H9 (cell line): Measurements from ENCODE around the gene KCNH1. TPM values are rescaled to one million over a fixed set of nuclear protein-coding genes. Genes with fewer than 3 reads are reported as not detected.

Source experiments
- DNase-seq: peaks from one replicate; pipeline ENCODE4 v3.0.0-alpha.2; 2017
- H2AFZ ChIP-seq: one replicate; pipeline ENCODE4 v1.6.1; 2013; ENCODE audit warnings: mild to moderate bottlenecking, low read length, control low read depth, moderate library complexity
- H2AK5ac ChIP-seq: 2 replicates; pipeline ENCODE4 v1.6.1; 2013; ENCODE audit warnings: low read length, control low read depth, mixed read lengths; ENCODE audit not compliant: insufficient read length
- H2BK120ac ChIP-seq: one replicate; pipeline ENCODE4 v1.6.1; 2013; ENCODE audit warnings: low read depth, mild to moderate bottlenecking, low read length, control low read depth, inconsistent platforms; ENCODE audit not compliant: poor library complexity, severe bottlenecking
- H2BK12ac ChIP-seq: 2 replicates; pipeline ENCODE4 v1.6.1; 2013; ENCODE audit warnings: low read length, control low read depth, mixed read lengths, low read depth; ENCODE audit not compliant: insufficient read length
- H2BK15ac ChIP-seq: 2 replicates; pipeline ENCODE4 v1.6.1; 2013; ENCODE audit warnings: low read depth, low read length, control low read depth
- H2BK20ac ChIP-seq: one replicate; pipeline ENCODE4 v1.6.1; 2013; ENCODE audit warnings: low read depth, mild to moderate bottlenecking, low read length, control low read depth, inconsistent platforms; ENCODE audit not compliant: poor library complexity, severe bottlenecking
- H2BK5ac ChIP-seq: 2 replicates; pipeline ENCODE4 v1.6.1; 2013; ENCODE audit warnings: low read length, control low read depth, mixed read lengths; ENCODE audit not compliant: insufficient read length
- H3K14ac ChIP-seq: 2 replicates; pipeline ENCODE4 v1.6.1; 2013; ENCODE audit warnings: low read length, control low read depth; ENCODE audit not compliant: insufficient read depth
- H3K18ac ChIP-seq: 2 replicates; pipeline ENCODE4 v1.6.1; 2013; ENCODE audit warnings: low read depth, mild to moderate bottlenecking, mixed read lengths, low read length, control low read depth; ENCODE audit not compliant: insufficient read length
- H3K23ac ChIP-seq: 2 replicates; pipeline ENCODE4 v1.6.1; 2013; ENCODE audit warnings: low read length, control low read depth, mixed read lengths, low read depth; ENCODE audit not compliant: insufficient read length
- H3K23me2 ChIP-seq: 2 replicates; pipeline ENCODE4 v1.6.1; 2013; ENCODE audit warnings: low read depth, mild to moderate bottlenecking, mixed read lengths, low read length, control low read depth; ENCODE audit not compliant: insufficient read length, poor library complexity, severe bottlenecking
- H3K27ac ChIP-seq: 2 replicates; pipeline ENCODE4 v1.5.1; 2013; ENCODE audit warnings: low read length, control low read depth, mixed read lengths, low read depth; ENCODE audit not compliant: insufficient read length
- H3K27me3 ChIP-seq: 2 replicates; pipeline ENCODE4 v1.6.1; 2013; ENCODE audit warnings: low read length, control low read depth, inconsistent platforms; ENCODE audit not compliant: insufficient read depth
- H3K4ac ChIP-seq: 2 replicates; pipeline ENCODE4 v1.6.1; 2013; ENCODE audit warnings: low read depth, mild to moderate bottlenecking, control low read depth, inconsistent platforms, low read length, moderate library complexity
- H3K4me1 ChIP-seq: 2 replicates; pipeline ENCODE4 v1.6.1; 2013; ENCODE audit warnings: low read length, control low read depth, inconsistent platforms; ENCODE audit not compliant: insufficient read depth
- H3K4me2 ChIP-seq: 2 replicates; pipeline ENCODE4 v1.6.1; 2013; ENCODE audit warnings: low read length, control low read depth, mixed read lengths; ENCODE audit not compliant: insufficient read length, insufficient read depth
- H3K56ac ChIP-seq: 2 replicates; pipeline ENCODE4 v1.6.1; 2013; ENCODE audit warnings: low read depth, mild to moderate bottlenecking, mixed read lengths, low read length, control low read depth; ENCODE audit not compliant: insufficient read length
- H3K79me1 ChIP-seq: 2 replicates; pipeline ENCODE4 v1.6.1; 2013; ENCODE audit warnings: low read depth, mild to moderate bottlenecking, moderate library complexity, low read length, control low read depth, inconsistent platforms; ENCODE audit not compliant: insufficient read depth, poor library complexity, severe bottlenecking
- H3K79me2 ChIP-seq: 2 replicates; pipeline ENCODE4 v1.6.1; 2013; ENCODE audit warnings: low read length, control low read depth, inconsistent platforms; ENCODE audit not compliant: insufficient read depth
- H3K9ac ChIP-seq: 2 replicates; pipeline ENCODE4 v1.6.1; 2013; ENCODE audit warnings: low read length, control low read depth, mixed read lengths; ENCODE audit not compliant: insufficient read length; ENCODE audit errors: extremely low read depth
- H3K9me3 ChIP-seq: one replicate; pipeline ENCODE4 v1.6.1; 2013; ENCODE audit warnings: low read depth, low read length, inconsistent platforms; ENCODE audit not compliant: control insufficient read depth
- H3T11ph ChIP-seq: one replicate; pipeline ENCODE4 v1.6.1; 2013; ENCODE audit warnings: mild to moderate bottlenecking, low read length, control low read depth, inconsistent platforms
- H4K20me1 ChIP-seq: one replicate; pipeline ENCODE4 v1.6.1; 2013; ENCODE audit not compliant: control insufficient read depth, insufficient read length, insufficient read depth
- H4K5ac ChIP-seq: 2 replicates; pipeline ENCODE4 v1.6.1; 2013; ENCODE audit warnings: low read depth, mild to moderate bottlenecking, mixed read lengths, low read length, control low read depth; ENCODE audit not compliant: insufficient read length
- H4K8ac ChIP-seq: replicated peaks from 2 replicates; pipeline ENCODE4 v1.6.1; 2013; ENCODE audit warnings: low read length, control low read depth, mixed read lengths, low read depth; ENCODE audit not compliant: insufficient read length
- H4K91ac ChIP-seq: 2 replicates; pipeline ENCODE4 v1.6.1; 2013; ENCODE audit warnings: low read depth, mild to moderate bottlenecking, moderate library complexity, mixed read lengths, low read length, control low read depth; ENCODE audit not compliant: insufficient read length
- H3K27ac Mint-ChIP-seq, 3 experiments: 2 replicates in 2 of 3; 3 replicates in 1 of 3; pipeline ENCODE4 v1.8.0; 2020 to 2021; ENCODE audit warnings: mixed read lengths in 3 of 3, mild to moderate bottlenecking in 1 of 3, moderate library complexity in 1 of 3
- H3K27me3 Mint-ChIP-seq: 2 replicates; pipeline ENCODE4 v1.8.0; 2021; ENCODE audit warnings: low read depth, mild to moderate bottlenecking, moderate library complexity, mixed read lengths
- H3K36me3 Mint-ChIP-seq, 3 experiments: 2 replicates in 2 of 3; 3 replicates in 1 of 3; pipeline ENCODE4 v1.8.0; 2020 to 2021; ENCODE audit warnings: low read depth in 3 of 3, mixed read lengths in 3 of 3; ENCODE audit not compliant: insufficient read depth in 1 of 3
- H3K4me1 Mint-ChIP-seq, 2 experiments: 2 replicates each; pipeline ENCODE4 v1.8.0; 2020; ENCODE audit warnings: mixed read lengths in 2 of 2
- H3K4me3 Mint-ChIP-seq, 2 experiments: 2 replicates in 1 of 2; 3 replicates in 1 of 2; pipeline ENCODE4 v1.8.0; 2020 to 2021; ENCODE audit warnings: mild to moderate bottlenecking in 2 of 2, mixed read lengths in 2 of 2, moderate library complexity in 1 of 2
- H3K9me3 Mint-ChIP-seq, 2 experiments: 2 replicates in 1 of 2; 3 replicates in 1 of 2; pipeline ENCODE4 v1.8.0; 2020; ENCODE audit warnings: mild to moderate bottlenecking in 2 of 2, mixed read lengths in 2 of 2, moderate library complexity in 1 of 2
- WGBS: extraction: QIAGEN DNeasy Blood & Tissue Kit; methylation state at CpG from one replicate; pipeline ENCODE4 v1.1.7; 2013; ENCODE audit warnings: missing lambda C conversion rate, low lambda C conversion rate, mixed read lengths; ENCODE audit not compliant: insufficient read length; ENCODE audit errors: extremely low coverage; 5-methylcytosine and 5-hydroxymethylcytosine counted together
- total RNA-seq: library from RNA; stranded (reverse); gene quantifications from 2 replicates; pipeline ENCODE4 v1.2.1, GENCODE V29; 2021
- TF ChIP-seq, protein P1 (sequence below): fragments of 200-600 bp; sonication (generic); conservative IDR thresholded peaks from 3 replicates; pipeline ENCODE4 v1.8.0; 2021; ENCODE audit warnings: antibody characterized with exemption, mild to moderate bottlenecking

KCNH1 gene
- total RNA-seq, 1 experiment from 2014 or later: 0.11 TPM

DNA sequence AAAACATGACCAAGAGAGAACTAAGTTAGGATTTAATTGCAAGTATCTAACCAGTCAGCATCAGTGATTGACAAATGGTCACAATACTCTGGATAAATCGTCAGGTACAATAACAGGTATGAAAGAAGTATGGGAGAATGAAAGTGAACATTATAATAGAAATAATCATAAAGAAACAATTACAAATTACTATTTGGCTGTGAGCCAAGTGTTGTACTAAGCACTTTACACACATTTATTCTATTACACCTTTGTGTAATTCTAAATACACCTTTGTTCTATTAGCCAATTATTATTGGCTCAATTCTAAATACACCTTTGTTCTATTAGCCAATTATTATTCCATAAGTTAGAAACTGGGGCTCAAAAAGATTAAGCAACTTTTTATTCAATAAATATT, 114.7 kb downstream of the KCNH1 start:
- H2AK5ac ChIP-seq: no peak overlapping the region
- H4K5ac ChIP-seq: no peak overlapping the region
- H3T11ph ChIP-seq: no peak overlapping the region
- H3K79me2 ChIP-seq: no peaks in the 10 kb centered on the region
- Mint-ChIP-seq H3K36me3 (peaks cover 0 to 2% (median 0%) of the 10 kb centered on the region in 3 experiments; a peak in 1 of 7 replicates), H3K4me1 (no peaks in the 10 kb centered on the region), H3K27me3 (no peaks in the 10 kb centered on the region; the same call in 1 of the 2 replicates), H3K4me3 (no peak overlapping the region), H3K9me3 (peaks cover 0 to 5% of the 10 kb centered on the region in 2 experiments; a peak in 2 of 5 replicates), H3K27ac (no peak overlapping the region)
- no peak overlapping the region for H2BK12ac ChIP-seq
- no peak overlapping the region for H3K23ac ChIP-seq
- no peaks in the 10 kb centered on the region for H4K20me1 ChIP-seq
- H2BK15ac ChIP-seq: no peak overlapping the region
- no peak overlapping the region for H2BK20ac ChIP-seq
- no peak overlapping the region for H3K18ac ChIP-seq
- H4K91ac ChIP-seq: no peak overlapping the region
- H3K4me1 ChIP-seq: no peaks in the 10 kb centered on the region
- H2AFZ ChIP-seq: no peak overlapping the region
- H2BK5ac ChIP-seq: no peak overlapping the region
- H3K4me2 ChIP-seq: no peak overlapping the region
- no peak overlapping the region for H3K56ac ChIP-seq
- WGBS: no CpG with 5 or more reads among the region's 1 CpG
- no peak for DNase-seq
- H3K79me1 ChIP-seq: no peaks in the 10 kb centered on the region
- H3K9ac ChIP-seq: no peak overlapping the region
- TF ChIP-seq, protein P1, sequence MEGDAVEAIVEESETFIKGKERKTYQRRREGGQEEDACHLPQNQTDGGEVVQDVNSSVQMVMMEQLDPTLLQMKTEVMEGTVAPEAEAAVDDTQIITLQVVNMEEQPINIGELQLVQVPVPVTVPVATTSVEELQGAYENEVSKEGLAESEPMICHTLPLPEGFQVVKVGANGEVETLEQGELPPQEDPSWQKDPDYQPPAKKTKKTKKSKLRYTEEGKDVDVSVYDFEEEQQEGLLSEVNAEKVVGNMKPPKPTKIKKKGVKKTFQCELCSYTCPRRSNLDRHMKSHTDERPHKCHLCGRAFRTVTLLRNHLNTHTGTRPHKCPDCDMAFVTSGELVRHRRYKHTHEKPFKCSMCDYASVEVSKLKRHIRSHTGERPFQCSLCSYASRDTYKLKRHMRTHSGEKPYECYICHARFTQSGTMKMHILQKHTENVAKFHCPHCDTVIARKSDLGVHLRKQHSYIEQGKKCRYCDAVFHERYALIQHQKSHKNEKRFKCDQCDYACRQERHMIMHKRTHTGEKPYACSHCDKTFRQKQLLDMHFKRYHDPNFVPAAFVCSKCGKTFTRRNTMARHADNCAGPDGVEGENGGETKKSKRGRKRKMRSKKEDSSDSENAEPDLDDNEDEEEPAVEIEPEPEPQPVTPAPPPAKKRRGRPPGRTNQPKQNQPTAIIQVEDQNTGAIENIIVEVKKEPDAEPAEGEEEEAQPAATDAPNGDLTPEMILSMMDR: no peak
- no peaks in the 10 kb centered on the region for H3K27me3 ChIP-seq
- no peak overlapping the region for H4K8ac ChIP-seq
- H3K23me2 ChIP-seq: no peaks in the 10 kb centered on the region
- no peak overlapping the region for H3K14ac ChIP-seq
- H3K9me3 ChIP-seq: no peaks in the 10 kb centered on the region
- no peak overlapping the region for H3K27ac ChIP-seq
- H2BK120ac ChIP-seq: no peak overlapping the region
- no peak overlapping the region for H3K4ac ChIP-seq
